GM19238 (cell line): ENCODE results near the gene HSFX4.
"Not testable (repeated sequence)": the region's sequence is repeated elsewhere in the genome, so short reads cannot be mapped to it uniquely, and the experiment has no call there.

ENCODE experiments used
- DNase-seq: peaks from one replicate; pipeline ENCODE4 v3.0.0; 2011; ENCODE audit warnings: low spot score; ENCODE audit not compliant: insufficient read length

HSFX4 gene

DNA sequence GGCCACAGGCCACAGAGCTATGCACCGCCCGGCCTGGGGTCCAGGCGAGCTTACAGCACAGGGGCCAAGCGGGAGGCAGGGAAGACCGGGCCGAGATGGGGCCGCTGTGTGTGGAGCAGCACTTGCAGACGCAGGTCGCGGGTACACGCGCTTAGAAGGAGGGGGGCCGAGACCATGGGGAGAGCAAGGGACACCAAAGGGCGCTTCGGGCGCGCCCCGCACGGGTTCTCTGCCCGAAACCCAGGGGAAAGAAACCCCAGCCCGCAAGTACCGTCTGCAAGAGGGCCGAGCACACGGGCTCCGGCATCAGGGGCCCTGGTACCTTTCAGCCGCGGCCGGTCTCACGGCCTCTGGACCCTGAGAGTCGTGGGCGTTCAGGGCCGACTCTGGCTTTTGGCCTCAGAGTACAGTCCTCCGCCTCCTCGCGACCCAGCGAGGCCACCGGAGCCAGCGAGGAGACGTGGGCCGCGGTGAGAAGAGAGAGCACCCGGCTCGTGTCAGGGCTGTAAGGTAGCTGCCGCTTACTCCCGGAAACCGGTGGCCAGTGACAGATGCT lies 8.6 kb downstream of the HSFX4 start:
- no peak for DNase-seq

DNA sequence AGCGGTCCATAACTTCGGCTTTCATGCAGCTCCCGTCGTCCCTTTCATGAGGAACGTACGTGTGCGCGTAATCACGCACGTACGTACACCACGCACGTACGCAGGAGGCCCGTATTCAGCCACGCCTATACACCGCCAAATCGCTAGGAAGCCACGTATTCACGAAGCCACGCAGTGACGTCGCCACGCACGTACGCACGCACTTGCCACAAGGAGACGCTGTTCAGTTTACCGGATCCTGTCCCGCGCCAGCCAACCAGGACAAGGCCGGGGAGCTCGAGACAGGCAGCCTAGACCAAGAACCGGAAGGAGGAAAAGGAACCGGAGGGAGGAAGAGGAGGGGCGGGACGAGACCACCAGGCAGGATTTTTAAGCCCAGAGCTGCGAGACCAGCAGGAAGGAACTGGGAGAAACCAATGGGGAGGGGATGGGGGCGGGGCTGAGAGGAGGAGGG lies 9.1 kb downstream of the HSFX4 start, which contains the start of gene EOLA2:
EOLA2 (minus strand) TSS at position 65 of the 454 bp plus-strand sequence. CDS start 4,617 bp downstream, outside the sequence.
- DNase-seq: peak; percentile 27

GRCh38 chrX:149938881-149939654 lies 9.7 kb downstream of the HSFX4 start:
- DNase-seq: peak; percentile 28

DNA sequence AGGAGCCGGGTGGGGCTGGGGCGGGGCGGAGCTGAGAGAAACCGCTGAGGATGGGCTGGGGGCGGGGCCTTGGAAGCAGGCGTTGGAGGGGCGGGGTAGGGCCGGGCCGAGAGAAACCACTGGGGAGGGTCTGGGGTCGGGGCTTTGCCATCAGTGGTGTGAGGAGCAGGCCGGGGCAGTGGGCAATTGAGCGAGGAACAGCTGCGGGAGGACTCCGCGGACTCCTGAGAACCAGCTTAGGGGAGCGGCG lies 10.2 kb downstream of the HSFX4 start:
- no peak for DNase-seq

- peak; percentile 41 for DNase-seq
Observed at GRCh38 chrX:149939905-149940673, 10.7 kb downstream of the HSFX4 start.

GRCh38 chrX:149940674-149941024 lies 11.3 kb downstream of the HSFX4 start:
- not testable (repeated sequence) for DNase-seq

DNA sequence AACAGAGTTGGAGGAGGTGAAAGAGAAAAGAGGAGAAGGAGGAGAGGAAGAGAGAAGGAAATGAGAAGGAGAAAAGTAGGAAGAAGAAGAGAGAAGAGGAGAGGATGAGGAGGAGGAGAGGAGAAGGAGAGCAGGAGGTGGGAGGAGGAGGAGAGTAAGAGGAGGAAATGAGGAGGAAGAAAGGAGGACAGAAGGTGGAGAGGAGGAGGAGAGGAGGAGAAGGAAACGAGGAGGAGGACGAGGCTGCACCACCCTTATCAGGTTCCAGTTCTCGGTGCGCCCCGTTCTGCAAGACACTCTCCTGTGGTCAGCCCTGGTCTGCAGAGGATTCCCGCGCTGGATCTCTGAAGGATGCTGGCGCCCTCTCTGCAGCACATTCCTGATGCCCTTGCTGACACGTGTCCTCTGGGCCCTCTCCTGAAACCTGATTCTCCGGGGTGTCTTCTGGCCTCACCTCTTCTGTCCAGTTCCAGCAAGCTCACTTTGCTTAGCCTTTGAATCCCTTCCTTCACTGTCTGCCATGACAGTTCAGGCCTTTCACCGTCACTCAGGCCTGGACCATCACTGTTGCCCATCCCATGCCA lies 15.8 kb downstream of the HSFX4 start:
- not testable (repeated sequence) for DNase-seq

DNA sequence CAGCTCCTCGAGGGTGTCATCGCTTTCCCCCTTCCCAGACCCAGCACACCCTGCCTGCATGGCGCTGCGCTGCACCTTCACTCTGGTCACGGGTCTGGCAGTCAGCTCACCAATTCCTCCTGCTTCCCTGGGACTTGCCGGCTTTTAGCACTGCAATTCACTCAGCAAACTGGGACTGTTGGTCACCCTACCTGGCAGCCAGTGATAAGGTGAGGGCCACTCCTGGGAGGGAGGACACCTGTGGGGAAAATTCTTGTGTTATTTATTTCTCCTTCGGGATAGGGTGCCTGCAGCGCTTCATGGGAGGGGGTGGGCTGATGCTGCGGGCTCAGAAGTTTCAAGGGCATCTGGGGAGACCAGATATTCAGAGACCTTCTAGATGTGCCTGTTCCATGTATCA lies 16.4 kb downstream of the HSFX4 start:
- not testable (repeated sequence) for DNase-seq

DNA sequence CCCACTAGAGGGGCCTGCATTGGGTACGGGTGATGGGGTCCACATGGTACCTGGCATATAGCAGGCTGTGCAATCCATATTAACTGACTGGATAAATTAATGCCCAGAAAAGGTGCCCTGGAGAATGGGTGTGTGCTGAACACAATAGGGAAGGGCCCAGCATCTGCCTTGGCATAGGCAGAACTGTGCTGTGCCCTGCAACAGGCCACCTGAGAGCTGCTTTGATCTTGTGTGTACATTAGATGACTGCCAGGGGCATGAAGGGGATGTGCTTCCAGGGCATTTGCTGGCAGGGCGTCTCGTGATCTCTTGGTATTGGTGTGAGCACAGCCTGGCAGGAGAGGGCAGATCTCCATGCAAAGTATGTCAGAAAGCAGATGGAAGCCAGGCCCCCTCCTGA lies 17.6 kb downstream of the HSFX4 start:
- DNase-seq: not testable (repeated sequence)

DNA sequence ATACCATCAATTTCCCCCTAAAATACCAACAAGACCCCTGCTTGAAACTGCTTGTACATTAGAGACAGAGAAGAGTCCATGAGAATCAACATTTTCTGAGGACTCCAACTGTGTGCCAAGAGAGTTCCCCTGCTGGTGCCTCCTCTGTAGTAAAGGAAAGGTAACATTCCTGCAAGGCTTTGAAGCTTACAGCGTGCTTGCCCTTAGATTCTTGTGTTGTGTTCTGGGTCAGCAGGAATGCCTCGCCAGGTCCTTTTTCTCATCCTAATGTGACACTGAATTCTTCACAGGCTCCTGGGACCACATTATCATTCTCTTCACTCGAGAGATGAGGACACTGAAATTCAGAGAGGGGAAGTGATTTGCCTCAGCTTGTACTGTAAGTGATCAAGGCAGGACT lies 18.6 kb downstream of the HSFX4 start:
- no peak for DNase-seq

- no peak for DNase-seq
Observed at GRCh38 chrX:149949743-149950436, 20.5 kb downstream of the HSFX4 start.

- DNase-seq: no peak
Observed at GRCh38 chrX:149950681-149951080, 21.3 kb downstream of the HSFX4 start.

GRCh38 chrX:149961572-149961971 lies 32.2 kb downstream of the HSFX4 start:
- DNase-seq: no peak

DNA sequence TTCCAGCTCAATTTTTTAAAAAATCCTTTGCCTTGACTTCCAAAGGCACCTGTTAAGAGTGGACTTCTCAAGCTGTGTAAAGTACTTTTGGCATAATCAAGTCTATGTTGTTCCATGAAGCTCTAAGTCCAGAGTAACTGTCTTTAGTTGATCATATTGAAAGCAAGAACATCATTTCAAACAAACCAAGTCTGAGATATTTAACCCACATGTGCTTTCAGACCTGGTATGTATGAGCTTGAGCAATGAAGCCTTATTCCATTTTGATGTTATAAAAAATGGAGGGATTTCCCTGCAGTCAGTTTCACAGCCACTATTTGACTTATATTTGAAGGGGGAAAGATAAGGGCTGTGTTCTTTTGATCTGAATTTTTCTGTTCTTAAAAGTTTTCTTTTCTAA lies 32.6 kb downstream of the HSFX4 start:
- DNase-seq: no peak

- DNase-seq: peak; percentile 13
Observed at GRCh38 chrX:149962859-149963757, 33.7 kb downstream of the HSFX4 start.

- DNase-seq: no peak
Observed at GRCh38 chrX:149979126-149979644, 49.8 kb downstream of the HSFX4 start.
